KMS-11 (cell line): ENCODE results near the gene ZNF3.

Experiments
- H2AFZ ChIP-seq: fragments of 200-600 bp; sonication (generic); 2 replicates; pipeline ENCODE4 v1.6.1; 2016; ENCODE audit warnings: antibody characterized with exemption, mixed run types, low read depth
- H3K27ac ChIP-seq: fragments of 200-600 bp; sonication (generic); 2 replicates; pipeline ENCODE4 v1.6.1; 2016; ENCODE audit warnings: mild to moderate bottlenecking, mixed run types
- H3K27me3 ChIP-seq: fragments of 200-600 bp; sonication (generic); 2 replicates; pipeline ENCODE4 v1.6.1; 2017; ENCODE audit warnings: mild to moderate bottlenecking, low read depth, mixed run types, moderate library complexity; ENCODE audit not compliant: insufficient read depth
- H3K36me3 ChIP-seq: fragments of 200-600 bp; sonication (generic); 2 replicates; pipeline ENCODE4 v1.6.1; 2017; ENCODE audit warnings: mild to moderate bottlenecking, mixed run types; ENCODE audit not compliant: insufficient read depth
- H3K4me1 ChIP-seq: fragments of 200-600 bp; sonication (generic); 2 replicates; pipeline ENCODE4 v1.6.1; 2016; ENCODE audit warnings: mild to moderate bottlenecking, low read depth, mixed run types; ENCODE audit not compliant: poor library complexity, severe bottlenecking
- H3K4me2 ChIP-seq: fragments of 200-600 bp; sonication (generic); 2 replicates; pipeline ENCODE4 v1.7.0; 2016; ENCODE audit warnings: mild to moderate bottlenecking, mixed run types
- H3K4me3 ChIP-seq: fragments of 200-600 bp; sonication (generic); IDR thresholded peaks from 2 replicates; pipeline ENCODE4 v1.6.1; 2017; ENCODE audit warnings: low read depth, low read length, mixed read lengths; ENCODE audit not compliant: insufficient read depth
- H3K79me2 ChIP-seq: fragments of 200-600 bp; sonication (generic); 2 replicates; pipeline ENCODE4 v1.6.1; 2016; ENCODE audit warnings: low read depth, mixed run types; ENCODE audit not compliant: insufficient read depth
- H3K9ac ChIP-seq: fragments of 200-600 bp; sonication (generic); 2 replicates; pipeline ENCODE4 v1.6.1; 2016; ENCODE audit warnings: mild to moderate bottlenecking, mixed run types
- H4K20me1 ChIP-seq: fragments of 200-600 bp; sonication (generic); 2 replicates; pipeline ENCODE4 v1.6.1; 2016; ENCODE audit warnings: mild to moderate bottlenecking, mixed run types; ENCODE audit not compliant: insufficient read depth
- CTCF ChIP-seq: fragments of 200-600 bp; sonication (generic); conservative IDR thresholded peaks from 2 replicates; pipeline ENCODE4 v1.6.1; 2017; ENCODE audit warnings: low read depth, mild to moderate bottlenecking, antibody characterized with exemption, low read length, moderate library complexity, mixed read lengths

The ZNF3 gene

GRCh38 chr7:100082978-100083377 is 1.5 kb upstream of the ZNF3 start:
- H4K20me1 ChIP-seq, result no peaks in the 10 kb centered on the region
- H2AFZ ChIP-seq, result peak overlapping the region; percentile 10; the same call in 1 of the 2 replicates
- H3K27ac ChIP-seq, result peak overlapping the region; percentile 98; the same call in 1 of the 2 replicates
- no peak for TF ChIP-seq CTCF
- H3K27me3 ChIP-seq, result no peaks in the 10 kb centered on the region; the same call in 1 of the 2 replicates
- peaks cover 19% of the 10 kb centered on the region for H3K4me1 ChIP-seq
- peak overlapping the region; percentile 98; the same call in 1 of the 2 replicates for H3K9ac ChIP-seq
- peaks cover 6% of the 10 kb centered on the region; the same call in 1 of the 2 replicates for H3K36me3 ChIP-seq
- H3K79me2 ChIP-seq, result peaks cover 35% of the 10 kb centered on the region
- peak overlapping the region; percentile 96 for H3K4me2 ChIP-seq
- no peak overlapping the region for H3K4me3 ChIP-seq

DNA sequence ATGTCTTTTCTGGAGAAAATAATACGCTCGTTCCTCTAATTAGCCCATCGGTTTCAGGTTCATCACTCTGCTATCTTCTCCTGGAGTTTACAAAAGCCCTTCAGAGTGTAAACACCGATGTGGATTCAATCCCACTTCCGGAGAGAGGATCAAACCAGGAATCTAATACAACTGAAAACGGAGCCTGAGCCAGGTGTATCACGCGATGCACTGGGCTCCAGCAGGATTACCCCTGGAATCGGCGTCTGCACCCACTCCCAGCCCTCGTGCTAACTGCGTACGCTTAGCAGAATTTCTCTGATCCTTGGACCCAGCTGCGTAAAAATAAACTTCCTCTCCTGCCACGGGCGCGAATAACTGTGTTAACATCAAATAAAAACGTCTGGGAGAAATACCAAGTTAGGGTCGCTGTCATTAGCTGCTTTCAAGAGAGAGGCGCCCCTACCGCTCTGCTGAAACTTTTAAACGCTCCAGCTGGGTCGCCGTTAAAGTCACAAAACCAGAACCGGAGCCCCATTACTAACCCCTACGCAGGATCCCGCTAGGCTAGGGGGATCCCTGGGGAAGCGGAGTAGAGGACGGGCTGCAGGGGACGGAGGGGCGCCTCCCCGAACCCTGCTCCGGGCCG is 502 bp downstream of the ZNF3 start:
- Histone ChIP-seq H3K36me3 (peaks cover 9% of the 10 kb centered on the region; the same call in 1 of the 2 replicates), H2AFZ (peak overlapping the region; percentile 10; the same call in 1 of the 2 replicates), H4K20me1 (no peaks in the 10 kb centered on the region), H3K4me1 (peaks cover 18% of the 10 kb centered on the region), H3K27ac (peak overlapping the region; percentile 98), H3K4me3 (peak overlapping the region; percentile 34), H3K9ac (peak overlapping the region; percentile 98), H3K27me3 (no peaks in the 10 kb centered on the region; the same call in 1 of the 2 replicates), H3K79me2 (peaks cover 37% of the 10 kb centered on the region), H3K4me2 (peak overlapping the region; percentile 79)
- TF ChIP-seq CTCF, result no peak

- no peak overlapping the region for H3K4me2 ChIP-seq
Observed at GRCh38 chr7:100079024-100079560, 2.4 kb downstream of the ZNF3 start.

DNA sequence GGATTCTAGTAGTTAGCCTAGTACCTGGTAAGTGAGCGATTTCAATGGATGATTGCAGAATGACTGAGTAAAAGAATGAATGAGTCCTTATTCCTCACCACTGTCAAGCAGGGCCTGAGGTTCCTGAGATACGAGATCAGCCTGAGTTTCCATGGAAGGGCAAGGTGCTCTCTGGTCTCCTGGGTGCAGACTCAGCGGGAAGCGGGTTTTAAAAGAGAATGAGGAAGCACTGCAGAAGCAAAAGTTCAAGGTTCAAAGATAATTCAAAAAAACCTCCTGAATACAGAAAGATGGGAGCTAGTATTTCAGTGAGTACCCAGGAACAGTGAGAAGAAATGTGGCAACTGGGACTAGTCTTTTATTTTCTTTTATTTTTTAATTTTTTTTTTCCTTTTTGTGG is 4.3 kb downstream of the ZNF3 start:
- Histone ChIP-seq H4K20me1 (no peaks in the 10 kb centered on the region), H3K4me3 (no peak overlapping the region), H3K36me3 (peaks cover 27% of the 10 kb centered on the region; the same call in 1 of the 2 replicates), H3K9ac (no peak overlapping the region), H2AFZ (no peak overlapping the region), H3K4me2 (no peak overlapping the region), H3K79me2 (peaks cover 37% of the 10 kb centered on the region), H3K27ac (no peak overlapping the region), H3K27me3 (no peaks in the 10 kb centered on the region), H3K4me1 (peaks cover 8% of the 10 kb centered on the region)
- TF ChIP-seq CTCF, result no peak

More at GRCh38 chr7:100079024-100079560, 2.4 kb downstream of the ZNF3 start:
- Histone ChIP-seq H3K36me3 (peaks cover 22% of the 10 kb centered on the region; the same call in 1 of the 2 replicates), H3K4me1 (peaks cover 18% of the 10 kb centered on the region), H3K27ac (no peak overlapping the region), H2AFZ (no peak overlapping the region), H3K79me2 (peaks cover 37% of the 10 kb centered on the region), H3K4me3 (no peak overlapping the region), H3K27me3 (no peaks in the 10 kb centered on the region; the same call in 1 of the 2 replicates), H3K9ac (no peak overlapping the region), H4K20me1 (no peaks in the 10 kb centered on the region)
- TF ChIP-seq CTCF, result no peak
